Activated T-helper 2 cell treated with anti-CD3 and anti-CD28 coated beads, Interferon-gamma antibody, Interleukin-2, Interleukin-4, amounts not matched to agents 10 μg/mL and 5 μg/mL and 100 μg/mL, durations not matched to agents 14 hours and 24 hours and 36 hours (primary cell): ENCODE data around the gene SEC16A. TPM values are rescaled to one million over a fixed set of nuclear protein-coding genes. Genes with fewer than 3 reads are reported as not detected.
A peak's percentile ranks its signal among the peaks of the same experiment; 100 is the strongest.
"Not testable (repeated sequence)": the region's sequence is repeated elsewhere in the genome, so short reads cannot be mapped to it uniquely, and the experiment has no call there.

ENCODE experiments used
- DNase-seq: peaks from one replicate; pipeline ENCODE4 v3.0.0; 2021; ENCODE audit warnings: low spot score
- H3K27ac Mint-ChIP-seq: one replicate; pipeline ENCODE4 v1.8.0; 2021; ENCODE audit warnings: mixed read lengths
- H3K27me3 Mint-ChIP-seq: one replicate; pipeline ENCODE4 v1.8.0; 2021; ENCODE audit warnings: low read depth, mixed read lengths
- H3K36me3 Mint-ChIP-seq: one replicate; pipeline ENCODE4 v1.8.0; 2021; ENCODE audit warnings: low read depth, mixed read lengths
- H3K4me1 Mint-ChIP-seq: one replicate; pipeline ENCODE4 v1.8.0; 2021; ENCODE audit warnings: low read depth, mixed read lengths
- H3K4me3 Mint-ChIP-seq: one replicate; pipeline ENCODE4 v1.8.0; 2021; ENCODE audit warnings: low read depth, mild to moderate bottlenecking, moderate library complexity, mixed read lengths
- H3K9me3 Mint-ChIP-seq: one replicate; pipeline ENCODE4 v1.8.0; 2021; ENCODE audit warnings: mixed read lengths
- intact Hi-C: fragments of 100-400 bp; cut with micrococcal nuclease; formaldehyde crosslinking; loops from one replicate; pipeline ENCODE4 v1.15.1; 2023
- total RNA-seq: library from RNA; stranded (reverse); gene quantifications from 2 replicates; pipeline ENCODE4 v1.2.3, GENCODE V29; 2022

SEC16A gene
- total RNA-seq, 1 donor from 2014 or later, result 74.5 TPM

GRCh38 chr9:136418182-136419091 lies 64.4 kb downstream of the SEC16A start:
- Mint-ChIP-seq H3K4me1 (no peaks in the 10 kb centered on the region), H3K9me3 (no peaks in the 10 kb centered on the region), H3K4me3 (no peak overlapping the region), H3K27me3 (no peaks in the 10 kb centered on the region), H3K36me3 (peaks cover 73% of the 10 kb centered on the region), H3K27ac (no peak overlapping the region)
- no peak for DNase-seq
- intact Hi-C loops, result no loop called here

- H3K36me3 Mint-ChIP-seq, result peaks cover 79% of the 10 kb centered on the region
- no peak for DNase-seq
- peaks cover 6% of the 10 kb centered on the region for H3K4me1 Mint-ChIP-seq
- intact Hi-C loops, result no loop called here
- H3K9me3 Mint-ChIP-seq, result no peaks in the 10 kb centered on the region
- no peak overlapping the region for H3K4me3 Mint-ChIP-seq
- H3K27me3 Mint-ChIP-seq, result no peaks in the 10 kb centered on the region
- no peak overlapping the region for H3K27ac Mint-ChIP-seq
Observed at GRCh38 chr9:136416914-136417313, 65.9 kb downstream of the SEC16A start.

- no peak overlapping the region for H3K4me3 Mint-ChIP-seq
- H3K36me3 Mint-ChIP-seq, result peaks cover 78% of the 10 kb centered on the region
- H3K4me1 Mint-ChIP-seq, result peaks cover 9% of the 10 kb centered on the region
- intact Hi-C loops, result no loop called here
- no peaks in the 10 kb centered on the region for H3K9me3 Mint-ChIP-seq
- no peak for DNase-seq
- H3K27ac Mint-ChIP-seq, result no peak overlapping the region
- H3K27me3 Mint-ChIP-seq, result no peaks in the 10 kb centered on the region
Observed at GRCh38 chr9:136416427-136416826, 66.4 kb downstream of the SEC16A start.

- intact Hi-C loops, result no loop called here
- Mint-ChIP-seq H3K27ac (no peak overlapping the region), H3K27me3 (no peaks in the 10 kb centered on the region)
Observed at GRCh38 chr9:136412962-136413361, 69.9 kb downstream of the SEC16A start.

GRCh38 chr9:136411378-136411777 lies 71.5 kb downstream of the SEC16A start:
- H3K36me3 Mint-ChIP-seq, result peaks cover 75% of the 10 kb centered on the region
- intact Hi-C loops, result loop anchor here (2.0 kb wide), 1 partner anchor 71 kb away; the partner anchor contains the start of gene SEC16A
- H3K4me3 Mint-ChIP-seq, result peak overlapping the region; percentile 95
- H3K9me3 Mint-ChIP-seq, result no peaks in the 10 kb centered on the region
- H3K4me1 Mint-ChIP-seq, result peaks cover 32% of the 10 kb centered on the region
- DNase-seq, result no peak
- peak overlapping the region; percentile 86 for H3K27ac Mint-ChIP-seq
- H3K27me3 Mint-ChIP-seq, result no peaks in the 10 kb centered on the region

More at GRCh38 chr9:136412962-136413361, 69.9 kb downstream of the SEC16A start:
- peaks cover 29% of the 10 kb centered on the region for H3K4me1 Mint-ChIP-seq
- no peaks in the 10 kb centered on the region for H3K9me3 Mint-ChIP-seq
- no peak for DNase-seq
- no peak overlapping the region for H3K4me3 Mint-ChIP-seq
- H3K36me3 Mint-ChIP-seq, result peaks cover 76% of the 10 kb centered on the region

GRCh38 chr9:136410500-136411287 lies 72.1 kb downstream of the SEC16A start, which contains the start of the genes ENTR1 and PMPCA:
TSS of gene ENTR1 (minus strand) at chr9:136410614. CDS start at chr9:136410397, 217 bp downstream.
TSS of gene PMPCA (plus strand) at chr9:136410658. CDS start at chr9:136410669, 11 bp downstream.
- Mint-ChIP-seq H3K9me3 (no peaks in the 10 kb centered on the region), H3K4me1 (peaks cover 35% of the 10 kb centered on the region), H3K36me3 (peaks cover 73% of the 10 kb centered on the region), H3K4me3 (peak within 1 kb of the TSS; percentile 95), H3K27ac (peak within 1 kb of the TSS; percentile 95), H3K27me3 (no peaks in the 10 kb centered on the region)
- peak; percentile 93 for DNase-seq
- intact Hi-C loops, result loop anchor here (1.0 to 2.0 kb wide), 2 partner anchors 10 to 72 kb away; partner anchors contain the start of genes SEC16A and SNAPC4

- Mint-ChIP-seq H3K4me3 (peak overlapping the region; percentile 92), H3K36me3 (peaks cover 78% of the 10 kb centered on the region), H3K9me3 (no peaks in the 10 kb centered on the region), H3K27me3 (no peaks in the 10 kb centered on the region), H3K27ac (peak overlapping the region; percentile 95), H3K4me1 (peaks cover 39% of the 10 kb centered on the region)
- peak; percentile 32 for DNase-seq
- intact Hi-C loops, result loop anchor here (1.0 to 10.0 kb wide), 5 partner anchors 10 to 295 kb away; partner anchors contain the start of genes GPSM1, SEC16A, SNAPC4 and TMEM250
Observed at GRCh38 chr9:136409557-136410455, 73.0 kb downstream of the SEC16A start.

- no peaks in the 10 kb centered on the region for H3K9me3 Mint-ChIP-seq
- peak overlapping the region; percentile 11 for H3K4me3 Mint-ChIP-seq
- H3K27ac Mint-ChIP-seq, result no peak overlapping the region
- intact Hi-C loops, result loop anchor here (10.0 kb wide), 3 partner anchors 83 to 293 kb away; partner anchors contain the start of genes GPSM1 and TMEM250
- DNase-seq, result no peak
- no peaks in the 10 kb centered on the region for H3K27me3 Mint-ChIP-seq
- H3K36me3 Mint-ChIP-seq, result peaks cover 76% of the 10 kb centered on the region
- H3K4me1 Mint-ChIP-seq, result peaks cover 54% of the 10 kb centered on the region
Observed at GRCh38 chr9:136407911-136408310, 74.9 kb downstream of the SEC16A start.

GRCh38 chr9:136407061-136407460 lies 75.8 kb downstream of the SEC16A start:
- Mint-ChIP-seq H3K4me1 (peaks cover 50% of the 10 kb centered on the region), H3K36me3 (peaks cover 77% of the 10 kb centered on the region)
- not testable (repeated sequence) for DNase-seq, H3K4me3 Mint-ChIP-seq, H3K9me3 Mint-ChIP-seq, H3K27ac Mint-ChIP-seq, H3K27me3 Mint-ChIP-seq
- intact Hi-C loops, result loop anchor here (10.0 kb wide), 3 partner anchors 82 to 292 kb away; partner anchors contain the start of genes GPSM1 and TMEM250

GRCh38 chr9:136405904-136406303 lies 76.9 kb downstream of the SEC16A start:
- intact Hi-C loops, result loop anchor here (10.0 kb wide), 3 partner anchors 81 to 291 kb away; partner anchors contain the start of genes GPSM1 and TMEM250
- not testable (repeated sequence) for H3K4me3 Mint-ChIP-seq, DNase-seq

GRCh38 chr9:136405481-136405880 lies 77.4 kb downstream of the SEC16A start:
- Mint-ChIP-seq H3K36me3 (peaks cover 75% of the 10 kb centered on the region), H3K9me3 (no peaks in the 10 kb centered on the region), H3K4me1 (peaks cover 42% of the 10 kb centered on the region), H3K27ac (no peak overlapping the region), H3K4me3 (no peak overlapping the region), H3K27me3 (no peaks in the 10 kb centered on the region)
- DNase-seq, result no peak
- intact Hi-C loops, result loop anchor here (10.0 kb wide), 3 partner anchors 81 to 291 kb away; partner anchors contain the start of genes GPSM1 and TMEM250

More at GRCh38 chr9:136405904-136406303, 76.9 kb downstream of the SEC16A start:
- H3K27me3 Mint-ChIP-seq, H3K27ac Mint-ChIP-seq, H3K9me3 Mint-ChIP-seq: not testable (repeated sequence)
- H3K36me3 Mint-ChIP-seq, result peaks cover 75% of the 10 kb centered on the region
- peaks cover 42% of the 10 kb centered on the region for H3K4me1 Mint-ChIP-seq
